ENCODE data around the gene PRSS21.

PRSS21 gene

GRCh38 chr16:2846511-2847310 lies 29.7 kb downstream of the PRSS21 start:
- no peak for DNase-seq

GRCh38 chr16:2848933-2849725 lies 32.1 kb downstream of the PRSS21 start:
- DNase-seq: no peak

DNA sequence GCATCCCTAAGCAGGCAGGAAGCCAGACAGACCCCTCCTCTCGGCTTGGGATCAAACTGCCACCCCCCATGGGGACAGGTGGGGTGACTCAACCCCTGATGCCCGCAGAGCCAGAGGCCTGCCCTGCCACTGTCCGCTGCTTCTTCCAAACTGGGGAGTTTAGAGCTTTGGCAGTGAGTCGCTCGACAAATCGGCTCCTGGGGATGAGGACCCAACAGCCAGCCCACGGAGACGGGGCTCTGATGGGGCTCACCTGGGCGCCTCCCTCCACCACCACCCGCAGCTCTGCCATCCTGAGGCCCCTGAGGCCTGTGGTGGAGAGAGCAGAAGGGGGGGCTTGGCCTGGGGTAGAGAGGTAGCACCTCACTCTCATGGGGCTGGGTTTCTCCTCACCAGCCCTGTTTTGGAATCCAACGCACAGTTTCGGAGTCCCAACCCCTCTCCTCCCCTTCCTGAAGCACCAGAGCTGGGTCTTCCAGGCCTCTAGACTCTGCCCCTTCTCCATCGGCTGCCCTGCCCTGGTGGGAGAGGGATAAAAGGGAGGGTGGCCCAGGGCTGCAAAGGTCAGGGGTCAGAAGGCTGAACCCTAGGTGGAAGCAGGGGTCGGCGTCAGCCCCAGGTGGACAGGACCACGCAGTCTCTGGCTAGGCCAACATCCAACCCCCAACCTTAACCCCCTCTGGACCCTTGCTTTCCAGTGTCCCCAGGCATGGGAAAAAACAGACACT lies 35.1 kb downstream of the PRSS21 start:
- no peak for DNase-seq

GRCh38 chr16:2852731-2853507 lies 35.9 kb downstream of the PRSS21 start:
- no peak for DNase-seq

DNA sequence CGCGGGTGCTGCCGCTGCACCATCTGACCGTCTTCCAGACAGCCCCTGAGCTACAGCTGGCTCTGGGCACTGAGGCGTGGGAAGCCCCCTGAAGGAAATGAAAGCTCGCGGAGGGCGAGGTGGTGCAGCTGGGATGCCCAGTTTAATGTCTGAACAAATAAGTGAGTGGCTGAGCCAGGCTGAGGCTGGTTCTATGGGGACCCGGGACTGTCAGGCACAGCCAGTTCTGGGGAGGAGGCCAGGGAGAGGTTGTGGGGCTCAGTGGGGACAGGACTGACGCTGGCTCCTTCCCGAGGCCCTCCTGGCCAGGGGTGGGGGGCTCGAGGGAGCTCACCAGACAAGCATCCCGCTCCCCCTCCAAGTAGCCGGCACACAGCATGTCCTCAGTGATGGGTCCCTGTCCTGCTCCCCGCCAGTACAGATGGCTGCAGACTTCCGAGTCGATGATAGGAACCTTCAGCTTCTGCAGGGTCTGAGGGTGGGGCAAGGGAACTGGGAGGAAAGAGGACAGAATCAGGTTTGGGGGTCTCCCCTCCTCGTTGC lies 36.6 kb downstream of the PRSS21 start:
- no peak for DNase-seq

GRCh38 chr16:2854700-2855309 lies 37.8 kb downstream of the PRSS21 start:
- DNase-seq: no peak

DNA sequence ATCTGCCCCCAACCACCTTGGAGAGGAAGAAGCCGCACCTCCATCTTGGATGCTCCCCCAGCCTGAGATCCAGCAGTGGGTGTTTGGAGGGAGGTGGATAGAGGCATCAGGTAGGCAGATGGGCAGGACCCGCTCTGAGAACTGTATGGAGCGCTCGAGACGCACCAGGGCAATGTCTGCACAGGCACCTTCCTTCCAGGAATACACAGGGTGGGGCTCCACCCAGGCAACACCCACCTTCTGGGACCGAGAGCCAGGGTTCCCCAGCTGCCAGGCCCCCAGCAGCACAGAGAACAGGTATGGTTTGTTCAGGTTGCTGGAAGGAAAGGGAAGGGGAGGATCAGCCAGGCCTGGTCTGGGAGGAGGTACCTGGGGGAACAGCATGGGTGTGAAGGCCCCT lies 38.5 kb downstream of the PRSS21 start:
- no peak for DNase-seq

DNA sequence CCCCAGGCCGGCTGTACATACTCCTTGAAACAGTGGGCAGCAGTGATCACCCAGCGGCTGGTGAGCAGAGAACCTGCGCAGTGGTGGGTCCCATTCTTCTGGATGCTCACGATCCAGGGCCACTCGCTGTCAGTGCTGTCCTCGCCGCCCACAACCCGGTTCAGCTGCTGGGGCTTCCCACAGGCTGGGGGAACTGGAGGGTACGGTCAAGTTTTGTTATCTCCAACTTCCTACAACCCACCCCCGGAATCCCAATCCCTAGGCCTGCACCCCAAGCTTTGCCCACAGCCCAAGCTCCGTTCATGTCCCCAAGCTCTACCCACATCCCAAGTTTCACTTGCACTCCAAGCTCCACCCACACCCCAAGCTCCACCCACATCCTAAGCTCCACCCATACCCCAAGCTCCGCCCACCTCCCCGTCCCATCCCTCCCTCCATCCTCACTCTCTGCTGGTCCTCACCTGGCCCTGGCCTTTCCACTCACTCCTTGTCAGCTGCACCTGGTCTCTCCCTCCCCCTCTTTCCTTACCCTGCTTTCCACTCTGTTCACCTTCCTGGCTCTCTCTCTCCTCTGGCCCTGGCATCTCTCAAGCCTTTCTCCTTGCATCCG lies 39.1 kb downstream of the PRSS21 start:
- DNase-seq: peak; percentile 51

GRCh38 chr16:2856686-2857450 lies 39.8 kb downstream of the PRSS21 start:
- no peak for DNase-seq

GRCh38 chr16:2857451-2858244 lies 40.6 kb downstream of the PRSS21 start, which contains the start of gene PRSS22:
PRSS22 (minus strand) TSS chr16:2858170; CDS start chr16:2858104, 66 bp downstream.
- DNase-seq: peak; percentile 35

DNA sequence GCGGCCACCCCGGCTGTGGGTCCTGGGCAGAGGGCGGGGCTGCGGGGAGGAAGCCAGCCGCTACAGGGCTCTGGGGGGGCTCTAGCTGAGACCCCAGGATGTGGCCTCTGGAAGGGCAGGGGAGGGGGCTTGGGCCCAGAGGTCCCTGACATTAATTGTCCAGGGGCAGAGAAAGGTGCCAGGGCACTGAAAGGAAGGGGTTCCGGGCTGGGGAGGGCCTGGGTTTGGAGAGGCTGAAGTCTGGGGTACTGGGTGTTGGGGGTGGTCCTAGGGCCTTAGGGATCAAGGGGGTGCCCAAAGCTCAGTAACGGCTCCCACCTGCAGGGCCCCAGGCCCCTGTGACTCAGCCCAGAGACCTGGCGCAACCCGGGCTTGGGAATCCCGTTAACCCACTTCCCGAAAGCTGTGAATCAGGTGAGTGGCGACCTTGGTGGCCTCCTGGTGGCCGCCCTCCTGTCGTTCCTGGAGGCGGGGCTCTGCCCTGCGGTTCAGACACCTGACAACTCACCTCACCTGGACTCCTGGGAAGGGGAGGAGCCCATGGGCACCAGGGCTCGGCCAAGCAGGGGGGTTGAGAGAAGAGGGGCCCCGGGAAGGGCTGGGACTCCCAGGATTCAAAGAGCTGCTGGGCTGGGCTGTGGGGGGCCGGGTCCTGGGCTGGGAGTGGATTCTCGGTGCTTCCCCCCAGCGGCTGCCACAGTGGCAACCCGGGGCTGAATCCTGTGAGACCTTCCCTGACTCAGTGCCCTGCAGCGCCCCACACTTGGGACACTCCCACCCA lies 41.4 kb downstream of the PRSS21 start:
- DNase-seq: peak; percentile 34

GRCh38 chr16:2859686-2860265 lies 42.7 kb downstream of the PRSS21 start:
- no peak for DNase-seq

DNA sequence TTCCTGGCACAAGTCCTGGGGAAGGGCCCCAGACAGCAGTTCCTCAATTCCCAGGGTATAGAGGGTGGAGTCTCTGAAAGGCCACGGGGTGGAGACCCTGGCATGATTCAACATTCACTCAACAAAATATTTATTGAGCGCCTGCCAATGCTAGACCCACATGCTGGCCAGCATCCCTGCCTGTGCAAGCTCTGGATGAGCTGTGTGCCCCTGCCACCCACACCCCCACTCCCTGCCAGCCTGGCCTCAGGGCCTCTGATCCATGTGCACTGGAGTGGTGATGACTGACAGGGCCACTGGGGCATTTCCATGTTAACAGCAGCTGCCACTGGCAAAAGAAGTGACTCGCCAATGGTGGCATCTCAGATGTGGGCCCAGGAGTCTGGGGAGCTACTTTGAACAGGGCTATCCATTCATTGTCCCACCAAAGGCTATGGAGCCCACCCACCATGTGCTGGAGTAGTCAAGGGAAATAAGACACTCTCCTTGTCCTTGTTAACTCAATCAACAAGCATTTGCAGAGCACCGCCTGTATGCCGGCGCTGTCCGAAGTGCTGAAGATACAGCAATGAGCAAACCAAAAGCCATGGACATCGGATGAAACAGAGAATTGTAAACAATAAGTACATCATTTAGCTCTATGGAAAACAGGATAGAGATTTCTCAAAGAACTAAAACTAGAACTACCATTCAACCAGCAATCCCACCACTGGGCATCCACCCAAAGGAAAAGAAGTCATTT lies 44.0 kb downstream of the PRSS21 start:
- DNase-seq: no peak

DNA sequence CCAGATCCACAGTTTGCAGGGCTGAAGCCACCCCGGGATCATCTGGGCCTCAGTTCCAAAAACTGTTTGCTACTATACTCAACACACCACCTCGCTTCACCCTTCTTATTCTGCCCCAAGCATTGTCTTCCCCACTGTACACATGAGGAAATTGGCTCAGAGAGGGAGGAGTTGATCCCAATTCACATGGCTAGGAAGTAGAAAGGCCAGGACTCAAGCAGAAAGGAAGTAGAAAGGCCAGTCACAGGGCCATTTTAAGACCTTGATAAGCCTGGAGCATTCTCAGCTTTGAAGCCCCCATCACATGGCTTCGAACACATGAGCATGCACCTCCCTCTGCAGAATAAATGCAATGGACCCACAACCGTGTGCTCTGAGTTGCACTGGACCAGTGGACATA lies 48.6 kb downstream of the PRSS21 start:
- no peak for DNase-seq

- no peak for DNase-seq
These were observed 49.4 kb downstream of the PRSS21 start for GRCh38 chr16:2866431-2866830.

- no peak for DNase-seq
These were observed 50.6 kb downstream of the PRSS21 start for GRCh38 chr16:2867661-2867986.

DNA sequence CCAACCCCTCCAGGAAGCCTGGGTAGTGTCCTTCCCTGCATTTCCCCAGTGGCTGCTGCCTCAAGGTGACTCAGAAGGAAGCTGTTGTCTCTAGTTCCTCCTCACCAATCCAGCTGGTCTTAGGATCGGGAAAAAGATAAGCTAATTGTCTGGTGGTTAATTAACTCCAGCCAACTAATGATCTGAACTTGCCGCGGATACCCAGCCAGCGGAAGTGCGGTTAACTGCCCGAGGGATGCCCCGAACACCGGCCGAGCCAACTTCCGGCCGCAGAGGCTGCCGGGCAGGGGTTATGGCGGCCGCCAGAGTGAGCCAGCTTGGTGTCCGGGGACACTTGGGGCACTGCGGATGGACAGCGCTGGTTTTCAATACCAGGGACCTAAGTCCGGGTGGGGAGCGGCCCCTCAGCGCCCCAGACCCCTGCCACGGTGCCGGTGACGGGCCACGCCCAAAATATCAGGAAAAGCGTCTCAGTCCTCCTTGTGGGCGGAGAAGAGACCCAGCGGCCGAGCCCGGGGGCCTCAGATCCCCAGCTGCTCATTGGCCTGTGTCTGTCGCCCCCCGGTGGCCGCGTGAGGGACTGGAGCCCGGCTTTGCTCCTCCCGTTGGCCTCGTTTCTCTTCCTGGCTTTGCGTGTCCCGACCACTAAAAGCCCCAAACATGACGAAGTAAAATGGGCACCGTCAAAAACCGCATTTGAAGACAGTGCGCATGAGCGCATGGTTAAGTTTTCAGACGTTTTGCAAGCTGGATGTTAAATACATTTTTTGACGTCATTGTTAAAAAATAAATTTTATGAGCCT lies 51.2 kb downstream of the PRSS21 start:
- peak; percentile 94 for DNase-seq

Data from activated T-cell treated with anti-CD3 and anti-CD28 coated beads, Interleukin-2, amount 50 U/mL, for 1 hour (primary cell).